ENCODE results near the gene CSNK1G1. TPM values are rescaled to one million over a fixed set of nuclear protein-coding genes. Genes with fewer than 3 reads are reported as not detected.
"Not testable (repeated sequence)": the region's sequence is repeated elsewhere in the genome, so short reads cannot be mapped to it uniquely, and the experiment has no call there.

Gene CSNK1G1
- total RNA-seq, 1 experiment from 2014 or later: 12.7 TPM

DNA sequence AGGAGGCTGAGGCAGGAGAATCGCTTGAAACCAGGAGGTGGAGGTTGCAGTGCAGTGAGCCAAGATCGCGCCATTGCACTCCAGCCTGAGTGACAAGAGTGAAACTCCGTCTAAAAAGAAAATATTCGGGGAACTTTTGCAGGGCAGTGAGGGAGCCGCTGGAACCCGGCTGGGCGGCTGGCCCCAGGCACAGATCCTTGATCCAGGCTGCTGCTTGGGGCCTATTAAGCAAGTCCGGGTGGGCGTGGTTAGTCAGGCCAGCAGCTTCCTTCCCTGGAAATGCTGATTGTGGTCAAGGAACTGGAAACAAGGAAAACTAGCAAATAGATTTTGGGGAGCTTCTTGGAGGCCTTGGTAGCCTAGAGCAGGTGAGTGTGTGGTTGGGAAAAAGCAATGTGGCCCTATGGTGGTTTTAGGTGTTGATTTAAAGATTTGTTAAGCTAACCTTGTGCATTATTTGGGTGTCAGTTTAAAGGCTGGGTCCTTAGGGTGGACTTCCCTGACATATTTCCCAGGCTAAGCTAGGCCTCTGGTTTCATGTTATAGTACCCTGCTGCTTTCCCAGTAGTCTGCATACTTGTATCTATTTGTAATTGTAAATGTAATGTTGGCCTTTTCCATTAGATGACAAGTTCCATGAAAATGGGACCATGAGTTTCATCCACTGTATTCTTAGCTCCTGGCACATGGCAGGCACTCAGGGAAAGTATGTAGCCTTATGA, 222.2 kb downstream of the CSNK1G1 start:
- in situ Hi-C loops (cut with HindIII; ENCODE audit: low pct_unique_long_range_greater_than_20kb, low sequenced_read_pairs): no loop called here

DNA sequence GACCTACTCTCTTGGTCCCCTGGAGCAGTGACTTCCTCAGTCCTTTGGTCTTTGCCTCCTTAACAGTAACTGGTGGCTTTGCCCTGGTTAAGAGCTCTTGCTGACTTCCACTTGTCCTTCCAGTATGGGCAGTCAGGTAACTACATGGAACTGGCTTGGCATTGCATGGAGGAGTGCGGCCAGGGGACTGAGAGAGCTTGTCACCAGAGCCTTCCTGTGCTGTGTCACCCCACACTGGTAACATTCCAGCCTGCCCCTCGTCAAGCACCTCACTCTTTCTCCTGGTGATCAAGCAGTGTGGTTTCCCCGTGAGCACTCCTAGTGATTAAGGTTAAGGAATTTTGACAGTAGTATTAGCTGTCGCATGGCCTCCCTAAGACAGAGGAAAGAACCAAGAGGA, 223.8 kb downstream of the CSNK1G1 start:
- in situ Hi-C loops (cut with HindIII; ENCODE audit: low pct_unique_long_range_greater_than_20kb, low sequenced_read_pairs): no loop called here
- DNase-seq (ENCODE audit: low read depth): no peak

More for the DNA sequence above, 222.2 kb downstream of the CSNK1G1 start:
- DNase-seq (ENCODE audit: low read depth): no peak

DNA sequence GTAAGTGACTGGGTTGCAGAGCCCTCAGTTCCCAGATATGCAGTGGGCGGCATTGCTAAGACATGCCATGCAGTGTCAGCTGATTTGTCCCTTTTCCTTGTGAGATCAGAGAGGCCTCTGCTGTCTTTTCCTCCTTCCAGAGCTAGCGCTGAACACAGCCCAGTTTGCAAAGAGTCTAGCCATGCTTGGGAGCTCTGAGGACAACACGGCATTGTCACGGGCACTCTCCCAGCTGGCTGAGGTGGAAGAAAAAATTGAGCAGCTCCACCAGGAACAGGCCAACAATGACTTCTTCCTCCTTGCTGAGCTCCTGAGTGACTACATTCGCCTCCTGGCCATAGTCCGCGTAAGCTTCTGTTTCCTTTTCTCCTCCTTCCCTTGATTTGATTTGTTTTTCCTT, 224.4 kb downstream of the CSNK1G1 start:
- no peak for DNase-seq (ENCODE audit: low read depth)
- in situ Hi-C loops (cut with HindIII; ENCODE audit: low pct_unique_long_range_greater_than_20kb, low sequenced_read_pairs): no loop called here

DNA sequence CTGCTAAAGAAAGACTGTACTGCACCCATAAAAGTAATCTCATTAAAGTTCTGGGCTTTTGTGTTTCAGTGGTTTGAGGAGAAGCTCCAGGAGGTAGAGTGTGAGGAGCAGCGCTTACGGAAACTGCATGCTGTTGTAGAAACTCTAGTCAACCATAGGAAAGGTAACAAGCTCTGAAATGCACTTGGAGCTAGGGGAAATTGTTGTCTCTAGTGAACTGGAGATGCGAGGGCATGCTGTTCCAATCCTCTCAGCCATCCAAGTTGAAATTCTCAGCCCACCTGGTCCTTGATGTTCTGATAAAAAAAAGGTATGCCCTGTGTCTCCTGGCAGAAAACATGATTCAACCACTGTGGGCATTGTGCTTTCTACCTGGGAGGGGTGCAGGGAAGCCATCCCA, 225.8 kb downstream of the CSNK1G1 start:
- DNase-seq (ENCODE audit: low read depth): no peak
- in situ Hi-C loops (cut with HindIII; ENCODE audit: low pct_unique_long_range_greater_than_20kb, low sequenced_read_pairs): no loop called here

DNA sequence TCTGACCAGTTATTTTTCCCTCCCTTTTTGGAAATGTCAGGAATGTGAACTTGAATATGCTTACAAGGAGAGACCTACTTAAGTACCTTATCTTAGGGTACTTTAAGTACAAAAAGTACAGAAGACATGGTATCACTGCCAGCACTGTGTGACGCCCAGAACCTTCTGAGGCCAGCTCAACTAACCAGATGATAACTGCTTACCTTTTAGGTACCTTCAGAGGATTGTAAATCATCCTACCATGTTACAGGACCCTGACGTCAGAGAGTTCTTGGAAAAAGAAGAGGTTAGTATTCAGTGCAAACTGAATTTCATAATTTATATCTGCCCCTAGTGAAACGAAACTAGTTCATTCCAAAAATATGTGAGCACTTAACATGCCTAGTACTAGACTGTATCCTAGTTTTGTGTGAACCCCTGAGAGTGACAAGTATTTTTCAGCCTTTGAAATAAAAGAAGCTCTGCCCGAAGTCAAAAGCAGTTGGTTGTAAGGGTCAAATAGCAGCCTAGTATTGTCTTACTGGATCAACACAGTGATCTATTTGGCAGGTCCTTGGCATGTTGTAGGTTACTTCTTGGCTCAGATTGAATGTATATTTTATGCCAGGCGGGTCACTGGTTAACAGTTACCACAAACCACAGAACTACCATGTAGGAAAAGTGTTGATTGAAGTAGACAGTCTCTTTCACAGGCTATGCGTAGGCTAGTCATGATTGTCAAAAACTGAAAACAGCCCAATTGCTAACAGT, 228.3 kb downstream of the CSNK1G1 start:
- no peak for DNase-seq (ENCODE audit: low read depth)
- in situ Hi-C loops (cut with HindIII; ENCODE audit: low pct_unique_long_range_greater_than_20kb, low sequenced_read_pairs): no loop called here

DNA sequence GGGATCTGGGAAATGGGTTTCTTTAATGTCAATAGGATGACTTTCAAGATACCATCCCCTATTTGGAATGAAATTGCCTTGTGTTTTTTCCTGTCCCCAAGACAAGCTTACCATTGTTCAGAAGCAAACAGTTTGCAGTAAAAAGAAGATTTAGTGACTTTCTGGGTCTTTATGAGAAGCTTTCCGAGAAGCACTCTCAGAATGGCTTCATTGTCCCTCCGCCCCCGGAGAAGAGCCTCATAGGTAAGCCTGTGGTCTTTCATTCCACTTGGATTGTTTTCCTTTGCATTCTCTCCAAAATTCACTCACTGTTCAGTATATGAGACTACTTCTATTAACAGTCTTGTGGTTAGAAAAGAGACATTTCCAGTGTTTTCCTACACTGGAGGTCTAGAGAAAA, 230.0 kb downstream of the CSNK1G1 start:
- no peak for DNase-seq (ENCODE audit: low read depth)
- in situ Hi-C loops (cut with HindIII; ENCODE audit: low pct_unique_long_range_greater_than_20kb, low sequenced_read_pairs): no loop called here

DNA sequence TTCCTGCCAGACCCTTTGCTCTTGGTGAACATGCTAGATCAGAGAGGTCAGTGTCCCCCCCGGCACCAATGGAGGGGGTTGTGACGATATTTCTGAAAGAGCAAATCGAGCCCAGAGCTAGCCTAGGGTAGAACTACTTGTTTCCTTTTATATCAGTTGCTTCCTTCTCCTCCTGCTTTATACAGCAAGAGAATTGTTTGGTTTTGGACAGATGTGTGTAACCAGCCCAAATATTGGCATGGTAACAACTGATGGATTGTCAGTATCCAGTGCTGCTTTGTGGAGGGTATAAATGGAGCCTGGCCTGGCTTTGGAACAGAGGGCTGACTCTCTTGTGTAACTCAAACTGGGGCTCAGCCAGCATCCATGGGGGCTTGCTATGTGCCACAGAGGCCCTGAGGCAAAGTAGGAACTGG, 233.0 kb downstream of the CSNK1G1 start:
- no peak for DNase-seq (ENCODE audit: low read depth)
- in situ Hi-C loops (cut with HindIII; ENCODE audit: low pct_unique_long_range_greater_than_20kb, low sequenced_read_pairs): no loop called here

DNA sequence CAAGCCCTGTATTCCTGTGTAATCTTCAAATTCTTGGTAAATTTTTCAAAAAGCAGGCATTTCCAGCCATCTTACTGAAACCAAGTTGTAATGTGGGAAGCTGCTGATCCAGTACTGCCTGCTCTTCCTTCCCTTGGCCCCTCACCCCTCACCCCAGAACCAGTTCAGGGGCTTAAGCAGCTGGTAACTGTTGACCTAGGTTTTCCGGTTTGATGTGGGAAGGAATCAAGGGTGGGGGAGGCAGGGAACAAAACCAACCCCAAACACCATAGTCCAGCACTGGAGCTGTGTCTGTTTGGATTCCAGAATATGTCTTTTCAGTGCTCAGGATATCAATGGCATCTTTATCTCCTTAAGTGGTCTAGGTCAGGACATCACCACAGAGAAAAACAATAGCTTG, 233.5 kb downstream of the CSNK1G1 start:
- in situ Hi-C loops (cut with HindIII; ENCODE audit: low pct_unique_long_range_greater_than_20kb, low sequenced_read_pairs): no loop called here
- DNase-seq (ENCODE audit: low read depth): no peak

DNA sequence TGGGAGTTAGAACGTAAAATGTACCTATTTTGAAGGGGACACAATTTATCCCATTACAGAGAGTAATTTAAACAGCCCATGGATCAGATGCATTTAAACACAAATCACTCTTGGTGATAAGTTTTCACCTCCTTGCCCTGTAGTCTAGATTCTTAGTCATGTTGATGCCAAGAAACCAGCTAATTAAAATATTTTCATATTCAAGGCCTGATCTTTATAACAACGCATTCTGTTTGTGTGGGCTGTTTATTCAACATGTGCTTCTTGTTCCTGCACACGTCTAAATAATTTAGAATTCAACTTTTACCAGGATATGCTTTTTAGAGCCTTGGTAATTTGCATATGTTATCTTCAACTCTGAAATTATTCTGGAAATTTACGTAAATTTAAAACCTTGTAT, 234.4 kb downstream of the CSNK1G1 start:
- DNase-seq (ENCODE audit: low read depth): no peak
- in situ Hi-C loops (cut with HindIII; ENCODE audit: low pct_unique_long_range_greater_than_20kb, low sequenced_read_pairs): no loop called here

DNA sequence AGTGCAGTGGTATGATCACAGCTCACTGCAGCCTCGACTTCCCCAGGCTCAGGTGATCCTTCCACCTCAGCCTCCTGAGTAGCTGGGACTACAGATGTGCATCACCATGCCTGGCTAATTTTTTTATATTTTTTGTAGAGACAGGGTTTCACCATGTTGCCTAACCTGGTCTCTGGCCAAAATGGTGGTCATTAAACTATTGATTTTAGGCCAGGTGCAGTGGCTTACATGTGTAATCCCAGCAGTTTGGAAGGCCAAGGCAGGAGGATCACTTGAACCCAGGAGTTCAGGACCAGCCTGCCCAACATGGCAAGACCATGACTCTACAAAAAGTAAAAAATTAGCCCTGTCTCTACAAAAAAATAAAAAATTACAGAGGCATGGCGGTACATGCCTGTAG, 235.7 kb downstream of the CSNK1G1 start:
- in situ Hi-C loops (cut with HindIII; ENCODE audit: low pct_unique_long_range_greater_than_20kb, low sequenced_read_pairs); DNase-seq (ENCODE audit: low read depth): not testable (repeated sequence)

DNA sequence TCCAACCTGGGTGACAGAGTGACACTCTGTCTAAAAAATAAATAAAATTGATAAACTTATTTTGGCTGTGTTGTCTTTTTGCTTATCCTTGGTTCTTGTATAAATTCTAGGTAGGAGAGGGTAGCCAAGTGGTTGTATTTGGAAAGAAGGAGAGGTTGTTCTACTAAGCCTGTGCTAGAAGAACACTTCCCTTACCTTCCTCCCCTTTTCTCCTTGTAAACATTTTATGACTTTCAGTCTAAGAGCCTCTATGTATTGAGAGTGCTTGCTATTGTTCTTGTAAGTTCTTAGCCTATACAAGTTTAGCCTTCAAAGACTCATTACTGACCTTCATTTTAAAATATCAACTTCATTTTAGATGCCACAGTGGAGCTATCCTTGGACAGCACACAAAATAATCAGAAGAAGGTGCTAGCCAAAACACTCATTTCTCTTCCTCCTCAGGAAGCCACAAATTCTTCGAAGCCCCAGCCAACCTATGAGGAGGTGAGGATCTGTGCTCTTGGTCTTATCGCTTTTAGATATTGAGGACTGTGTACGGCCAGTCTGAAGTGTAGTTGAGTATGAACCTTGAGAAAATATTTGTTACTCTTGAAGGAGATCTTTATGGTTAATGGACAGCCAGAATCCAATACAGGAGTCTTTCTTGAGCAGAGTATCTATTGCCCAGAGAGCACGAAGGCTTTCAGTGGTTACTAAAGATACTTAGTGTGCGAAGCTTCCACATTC, 238.1 kb downstream of the CSNK1G1 start:
- no peak for DNase-seq (ENCODE audit: low read depth)
- in situ Hi-C loops (cut with HindIII; ENCODE audit: low pct_unique_long_range_greater_than_20kb, low sequenced_read_pairs): no loop called here

Other genes starting within 250 kb of the CSNK1G1 start
- gene SNX22, start 204.4 kb downstream of the CSNK1G1 start, total RNA-seq (2014; rRNA removed; shearing (Covaris generic); ENCODE audit: low replicate concordance): 0.81 and 2.0 TPM in 2 replicates
- gene PPIB, start 193.2 kb downstream of the CSNK1G1 start, total RNA-seq (2014; rRNA removed; shearing (Covaris generic); ENCODE audit: low replicate concordance): 453 and 454 TPM in 2 replicates
- gene PCLAF, start 25.3 kb upstream of the CSNK1G1 start, total RNA-seq (2014; rRNA removed; shearing (Covaris generic); ENCODE audit: low replicate concordance): 73.7 and 79.2 TPM in 2 replicates
- 17.3 and 26.8 TPM in 2 replicates for gene TRIP4, start 31.7 kb upstream of the CSNK1G1 start, total RNA-seq (2014; rRNA removed; shearing (Covaris generic); ENCODE audit: low replicate concordance)
- 7.5 and 20.0 TPM in 2 replicates for gene ZNF609, start 104.4 kb upstream of the CSNK1G1 start, total RNA-seq (2014; rRNA removed; shearing (Covaris generic); ENCODE audit: low replicate concordance)